Measurements from ENCODE around the gene SYNE1. TPM values are rescaled to one million over a fixed set of nuclear protein-coding genes. Genes with fewer than 3 reads are reported as not detected.

SYNE1 gene
- total RNA-seq, 4 donors from 2014 or later = 78.9 to 352 (median 113) TPM

DNA sequence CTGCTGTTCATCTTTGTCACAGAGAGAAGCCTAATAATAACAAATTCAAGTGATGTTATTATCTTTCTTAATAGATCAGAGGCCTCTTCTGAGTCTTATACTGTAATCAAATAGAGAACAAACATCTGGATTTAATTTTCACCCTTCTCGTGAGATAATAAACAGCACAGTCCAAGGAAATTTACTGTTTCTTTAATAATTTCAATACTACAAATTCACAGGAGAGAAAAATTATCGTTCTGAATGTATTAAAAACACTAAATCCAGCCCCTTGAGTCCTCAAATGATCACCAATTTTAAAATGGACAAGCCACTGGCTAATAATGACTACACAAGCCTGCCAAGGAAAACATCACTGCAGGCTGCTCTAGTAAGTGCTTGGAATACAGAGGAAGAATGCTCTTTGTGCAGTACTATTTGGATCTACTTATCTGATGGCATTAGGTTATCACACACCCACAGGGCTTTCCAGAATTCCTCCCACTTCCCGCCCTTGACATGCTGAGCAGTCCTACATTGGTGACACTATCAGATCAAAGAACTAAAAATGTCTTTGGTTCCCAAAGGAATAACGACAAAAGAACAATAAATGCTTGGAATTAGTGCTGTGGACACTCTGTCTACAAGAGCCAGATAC lies 38.1 kb downstream of the SYNE1 start:
- ATAC-seq (ENCODE audit: low FRiP score) = no peak
- DNase-seq (ENCODE audit: low spot score) = no peak
- TF ChIP-seq CTCF (IDR thresholded peaks at IDR 0.05) = no peak

- ATAC-seq (ENCODE audit: low FRiP score) = no peak
- TF ChIP-seq CTCF (IDR thresholded peaks at IDR 0.05) = no peak
- DNase-seq (ENCODE audit: low spot score) = no peak
Measured at GRCh38 chr6:152598421-152598820, 38.7 kb downstream of the SYNE1 start.

DNA sequence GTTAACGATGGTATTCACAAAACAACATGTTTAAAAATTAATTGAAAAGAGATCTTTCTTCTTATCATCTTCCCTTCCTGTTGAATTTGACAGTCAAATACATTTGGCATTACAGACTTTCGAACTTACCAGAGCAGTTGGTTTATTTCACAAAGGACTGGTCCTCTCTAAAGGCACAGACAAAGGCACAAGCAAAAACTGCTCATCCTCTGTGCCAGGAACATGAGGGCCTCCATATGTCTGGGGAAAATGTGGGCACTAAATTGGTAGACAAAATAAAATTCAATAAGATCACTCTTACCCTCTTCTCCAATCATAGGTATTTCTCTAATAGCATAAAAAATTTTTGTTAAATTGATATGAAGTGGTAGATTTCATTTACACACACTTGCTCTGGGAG lies 40.4 kb downstream of the SYNE1 start:
- DNase-seq (ENCODE audit: low spot score) (no peak), ATAC-seq (ENCODE audit: low FRiP score) (no peak)
- no peak for TF ChIP-seq CTCF (IDR thresholded peaks at IDR 0.05)

DNA sequence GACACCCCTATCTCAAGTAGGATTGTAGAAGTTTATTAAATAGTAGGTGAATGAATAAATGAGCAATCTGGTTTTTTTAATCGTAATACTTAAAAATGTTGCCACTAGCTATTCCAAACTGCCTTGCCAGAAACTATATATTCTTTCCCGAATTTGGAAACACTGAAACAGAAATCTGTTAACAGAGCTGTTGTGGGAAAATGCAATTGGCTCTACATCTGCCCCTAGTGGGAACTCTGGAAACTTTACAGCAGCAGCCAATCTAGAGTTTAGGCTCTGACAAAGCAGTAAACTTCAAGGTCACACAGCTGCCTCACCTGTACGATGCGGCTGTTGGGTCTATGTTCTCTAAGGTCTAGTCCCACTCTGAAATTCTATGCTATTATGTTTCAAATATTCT lies 41.7 kb downstream of the SYNE1 start:
- no peak for TF ChIP-seq CTCF (IDR thresholded peaks at IDR 0.05)
- DNase-seq (ENCODE audit: low spot score) = no peak
- ATAC-seq (ENCODE audit: low FRiP score) = no peak

DNA sequence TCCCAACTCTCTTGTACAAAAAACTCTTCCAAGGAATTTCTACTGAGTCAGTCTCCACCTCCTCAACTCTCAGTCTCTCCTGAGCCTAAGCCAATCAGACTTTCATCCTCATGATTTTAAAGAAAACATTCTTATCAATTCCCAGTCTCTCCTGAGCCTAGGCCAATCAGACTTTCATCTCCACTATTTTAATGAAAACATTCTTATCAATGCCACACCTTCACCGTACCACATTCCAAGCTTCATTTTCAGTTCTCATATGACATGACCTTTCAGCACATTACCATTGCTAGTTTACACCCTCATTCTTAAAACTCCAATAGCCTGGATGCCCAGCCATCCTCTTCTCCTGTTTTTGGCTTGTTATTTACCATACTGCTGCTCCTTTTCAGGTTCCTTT lies 42.5 kb downstream of the SYNE1 start:
- DNase-seq (ENCODE audit: low spot score) (no peak), ATAC-seq (ENCODE audit: low FRiP score) (no peak)
- TF ChIP-seq CTCF (IDR thresholded peaks at IDR 0.05) = no peak

GRCh38 chr6:152588456-152588855 lies 48.7 kb downstream of the SYNE1 start:
- TF ChIP-seq CTCF (IDR thresholded peaks at IDR 0.05) = no peak
- ATAC-seq (ENCODE audit: low FRiP score) (no peak), DNase-seq (ENCODE audit: low spot score) (no peak)

DNA sequence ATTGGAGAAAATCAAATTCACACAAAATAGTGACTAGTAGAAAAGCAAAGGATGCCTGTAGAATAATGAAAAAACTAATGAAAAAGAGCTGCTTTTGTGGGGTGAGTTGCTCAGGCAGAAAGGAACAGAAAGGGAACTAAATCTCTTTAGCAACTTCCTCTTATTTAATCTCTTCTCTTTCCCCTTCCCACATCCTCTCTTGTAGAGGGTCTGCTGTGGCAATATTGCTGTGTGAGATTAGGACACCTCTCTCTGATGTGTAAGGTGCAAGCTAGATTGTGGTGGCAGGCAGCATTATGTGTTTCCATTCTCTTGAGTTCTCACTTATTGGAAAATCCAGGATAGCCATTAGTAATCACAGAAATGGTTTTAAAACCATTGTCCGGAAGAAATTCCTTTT lies 49.7 kb downstream of the SYNE1 start:
- no peak for ATAC-seq (ENCODE audit: low FRiP score)

More for the DNA sequence above, 49.7 kb downstream of the SYNE1 start:
- no peak for DNase-seq (ENCODE audit: low spot score)
- TF ChIP-seq CTCF (IDR thresholded peaks at IDR 0.05) = no peak
